Measurements from ENCODE around the gene CRYBB2.
"Not testable (repeated sequence)": the region's sequence is repeated elsewhere in the genome, so short reads cannot be mapped to it uniquely, and the experiment has no call there.

The CRYBB2 gene

GRCh38 chr22:25200967-25201366, 18.5 kb upstream of the CRYBB2 start:
- DNase-seq = no peak

DNA sequence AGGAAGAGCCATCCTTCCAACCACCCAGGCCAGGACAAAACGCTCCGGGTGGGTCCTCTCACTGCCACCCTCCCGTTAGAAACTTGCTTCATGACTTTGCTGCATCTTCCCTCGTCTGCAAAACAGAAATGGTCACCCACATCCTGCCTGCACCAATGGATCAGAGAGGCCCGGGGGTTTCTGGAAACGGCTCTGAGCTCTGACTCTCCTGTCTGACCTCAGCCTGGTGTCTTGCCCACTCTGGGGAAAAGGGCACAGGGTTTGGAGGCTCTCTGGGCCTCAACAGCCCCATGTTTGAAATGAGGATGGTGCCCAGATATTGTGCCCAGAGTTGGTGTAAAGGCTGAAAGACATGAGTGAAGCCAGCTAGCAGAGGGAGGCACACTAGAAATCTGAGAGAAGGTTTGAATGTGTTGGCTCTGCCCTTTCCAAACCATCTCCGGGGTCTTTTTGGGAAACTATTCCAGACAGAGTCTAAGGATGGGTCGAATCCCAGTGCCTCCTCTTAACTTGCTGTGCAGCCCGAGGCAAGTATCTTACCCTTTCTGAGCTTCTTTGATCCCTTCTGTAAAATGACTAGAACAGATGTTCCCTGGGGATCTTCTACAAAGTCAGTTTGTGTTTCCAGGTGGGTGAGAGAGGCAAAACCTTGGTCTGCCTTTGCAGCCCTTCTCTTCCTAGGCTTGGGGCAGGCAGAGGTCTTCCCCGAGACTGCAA, 17.7 kb upstream of the CRYBB2 start:
- DNase-seq = no peak

DNA sequence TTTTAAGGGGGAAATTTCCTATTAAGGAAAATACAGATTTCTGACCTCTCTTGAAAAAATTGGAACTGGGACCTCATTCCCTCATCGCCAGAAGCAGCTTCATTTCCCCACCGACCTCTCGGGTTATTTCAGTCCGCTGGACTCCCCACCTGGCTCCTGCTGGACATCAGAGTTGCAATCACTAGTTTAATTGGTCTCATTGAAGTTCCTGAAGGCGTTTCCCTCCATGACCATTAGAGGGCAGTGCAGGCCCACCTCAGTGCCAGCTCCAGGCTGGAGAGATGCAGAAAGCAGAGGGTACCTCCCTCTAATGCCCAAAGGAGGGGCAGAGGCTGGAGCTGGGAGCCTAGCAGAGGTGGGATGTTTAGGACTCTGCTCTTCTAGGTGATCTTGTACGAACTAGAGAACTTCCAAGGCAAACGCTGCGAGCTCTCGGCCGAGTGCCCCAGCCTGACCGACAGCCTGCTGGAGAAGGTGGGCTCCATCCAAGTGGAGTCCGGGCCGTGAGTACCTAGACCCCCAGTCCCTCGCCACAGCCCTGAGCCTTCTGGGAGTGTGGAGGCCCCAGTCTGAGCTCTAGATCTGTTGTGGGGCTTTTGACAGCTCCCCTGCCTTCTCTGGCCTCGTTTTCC, 17.0 kb upstream of the CRYBB2 start:
- peak; percentile 23 for DNase-seq

DNA sequence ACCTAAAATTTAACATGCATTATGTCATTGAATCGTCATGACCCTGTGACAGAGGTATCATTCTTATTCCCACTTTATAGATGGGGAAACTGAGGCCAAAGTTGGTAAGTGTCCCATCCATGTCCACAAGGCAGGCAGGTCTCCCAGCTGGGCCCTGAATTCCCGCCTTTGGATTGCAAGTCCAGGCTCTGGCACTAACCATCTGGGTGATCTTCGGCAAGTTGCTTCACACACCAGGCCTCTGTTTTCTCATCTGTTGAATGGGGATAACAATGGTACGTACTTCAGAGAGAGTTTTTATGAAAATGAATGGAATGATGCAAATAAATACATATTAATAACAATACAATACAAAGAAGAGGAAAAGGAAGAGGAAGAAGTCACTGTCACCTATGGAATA, 16.4 kb upstream of the CRYBB2 start:
- DNase-seq = no peak

GRCh38 chr22:25204547-25204946, 14.9 kb upstream of the CRYBB2 start:
- not testable (repeated sequence) for DNase-seq

GRCh38 chr22:25205847-25206246, 13.6 kb upstream of the CRYBB2 start:
- DNase-seq = no peak

DNA sequence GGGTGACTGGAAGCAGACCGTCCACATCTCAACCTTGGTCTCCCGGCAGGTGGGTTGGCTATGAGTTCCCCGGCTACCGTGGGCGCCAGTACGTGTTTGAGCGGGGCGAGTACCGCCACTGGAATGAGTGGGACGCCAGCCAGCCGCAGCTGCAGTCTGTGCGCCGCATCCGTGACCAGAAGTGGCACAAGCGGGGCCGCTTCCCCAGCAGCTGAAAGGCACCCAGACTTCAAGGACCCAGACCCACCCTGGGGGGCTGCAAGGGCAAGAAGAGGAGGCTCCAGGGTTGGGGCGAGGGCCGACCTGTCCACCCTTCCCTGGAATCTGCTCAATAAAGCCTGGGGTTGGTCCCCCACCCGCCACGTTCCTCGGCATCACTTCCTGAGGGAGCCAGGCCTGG, 12.4 kb upstream of the CRYBB2 start:
- no peak for DNase-seq

DNA sequence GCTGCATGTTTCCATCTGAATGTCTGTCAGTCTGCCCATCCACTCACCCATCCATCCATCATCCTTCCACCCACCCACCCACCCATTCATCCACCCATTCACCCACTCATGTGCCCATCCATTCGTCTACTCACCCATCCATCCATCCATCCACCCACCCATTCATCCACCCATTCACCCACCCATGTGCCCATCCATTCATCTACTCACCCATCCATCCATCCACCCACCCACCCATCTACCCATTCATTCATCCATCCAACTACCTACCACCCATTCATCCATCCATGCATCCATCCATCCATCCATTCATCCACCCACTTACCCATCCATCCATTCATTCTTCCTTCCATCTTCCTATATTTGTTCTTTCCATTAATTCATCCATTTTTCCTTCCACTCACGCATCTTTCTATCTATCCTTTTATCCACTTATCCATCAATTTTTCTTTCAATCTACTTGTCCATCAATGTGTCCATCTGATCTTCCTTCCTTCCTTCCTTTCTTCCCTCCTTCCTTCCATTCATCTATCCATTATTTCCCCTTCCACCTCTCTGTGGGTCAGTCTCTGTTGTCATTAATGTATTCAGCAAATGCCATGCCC, 11.8 kb upstream of the CRYBB2 start:
- DNase-seq = no peak

DNA sequence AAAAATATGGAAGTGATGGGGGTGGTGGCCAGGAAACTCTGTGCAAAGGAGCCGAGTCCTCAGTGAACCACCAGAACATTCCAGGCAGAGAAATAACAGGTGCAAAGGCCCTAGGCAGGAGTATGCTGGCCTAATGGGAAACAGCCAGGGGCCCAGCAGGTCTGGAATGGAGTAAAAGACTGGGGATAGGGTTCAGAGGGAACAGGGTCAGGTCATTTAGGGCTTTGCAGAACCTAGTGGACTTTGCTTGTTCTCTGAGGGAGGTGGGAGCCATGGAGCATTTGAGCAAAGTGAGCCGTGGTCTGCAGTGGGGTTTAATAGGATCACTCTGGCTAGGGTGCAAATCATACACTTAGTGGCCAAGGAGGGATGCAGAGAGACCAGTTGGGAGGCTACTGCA, 11.1 kb upstream of the CRYBB2 start:
- no peak for DNase-seq

- DNase-seq = no peak
Observed at GRCh38 chr22:25208743-25209505, 10.5 kb upstream of the CRYBB2 start.

DNA sequence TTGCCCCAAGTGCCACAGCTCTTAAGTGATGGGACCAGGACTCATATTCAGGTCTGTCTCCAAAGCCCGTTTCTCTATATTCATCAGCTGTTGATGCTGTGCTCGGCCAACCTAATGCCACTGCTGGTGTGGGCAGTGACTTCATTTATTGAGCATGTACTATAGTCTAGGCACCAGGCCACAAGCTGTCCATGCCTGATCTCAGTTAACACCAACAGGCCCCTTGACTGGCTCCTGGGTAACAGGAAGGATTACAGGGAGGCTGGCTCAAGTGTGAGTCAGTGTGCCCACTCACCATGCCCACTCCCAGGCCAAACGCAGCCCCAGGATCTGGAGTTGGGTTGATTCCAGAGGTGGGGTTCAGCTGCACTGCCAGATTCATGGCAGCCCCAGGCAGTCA, 8.6 kb upstream of the CRYBB2 start:
- DNase-seq = no peak

DNA sequence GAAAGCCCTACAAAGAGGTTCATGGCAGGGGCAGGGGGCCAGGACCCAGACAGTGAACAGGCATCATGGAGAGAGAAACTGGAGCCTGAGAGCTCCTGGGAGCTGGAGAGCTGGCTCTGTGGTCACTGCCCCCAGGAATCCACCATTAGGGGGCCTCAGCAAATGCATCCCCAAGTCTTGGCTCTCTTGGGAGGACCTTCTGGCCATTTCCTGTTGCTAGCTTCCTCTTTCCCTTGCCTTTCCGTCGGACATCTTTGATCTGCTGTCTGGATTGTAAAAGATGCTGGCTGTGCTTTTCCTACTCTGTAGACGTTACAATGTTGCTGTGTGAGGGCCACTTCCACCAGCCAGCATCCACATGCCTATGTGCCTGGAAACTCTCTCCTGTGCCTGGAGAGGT, 7.1 kb upstream of the CRYBB2 start:
- no peak for DNase-seq

- no peak for DNase-seq
Observed at GRCh38 chr22:25213221-25213620, 6.2 kb upstream of the CRYBB2 start.

DNA sequence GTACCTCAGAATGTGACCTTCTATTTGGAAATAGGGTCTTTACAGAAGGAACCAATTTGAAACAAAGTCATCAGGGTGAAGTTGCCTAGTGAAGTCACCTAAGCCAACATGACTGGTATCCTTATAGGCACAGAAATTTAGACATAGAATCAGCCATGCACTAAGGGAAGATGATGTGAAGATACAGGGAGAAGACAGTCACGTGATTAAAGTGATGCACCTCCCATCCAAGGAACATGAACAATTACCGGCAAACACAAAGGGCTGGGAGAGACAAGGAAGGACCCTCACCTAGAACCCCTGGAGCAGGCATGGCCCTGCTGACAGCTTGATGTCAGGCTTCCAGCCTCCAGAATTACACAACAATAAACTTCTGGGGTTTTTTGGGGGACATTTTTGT, 3.2 kb upstream of the CRYBB2 start:
- DNase-seq = no peak

- DNase-seq = no peak
Observed at GRCh38 chr22:25219948-25220442, 556 bp downstream of the CRYBB2 start.

DNA sequence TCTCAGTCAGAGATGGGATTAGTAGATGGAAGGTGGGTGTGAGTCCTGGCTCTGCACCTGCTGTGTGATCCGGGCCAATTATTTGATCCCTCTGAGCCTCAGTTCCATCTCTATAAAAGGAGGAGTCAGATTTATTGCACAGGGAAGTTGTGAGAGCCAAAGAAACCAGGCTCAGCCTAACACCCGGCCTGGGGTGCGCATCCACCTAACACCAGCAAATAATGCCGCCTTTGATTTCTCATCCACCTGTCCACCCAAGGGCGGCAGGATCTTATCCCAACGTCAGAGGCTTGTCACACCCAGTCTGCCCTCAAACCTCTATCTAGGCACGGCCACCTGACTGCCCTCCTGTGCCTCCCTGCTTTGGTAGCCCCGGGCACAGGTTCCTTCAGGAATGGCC, 2.4 kb downstream of the CRYBB2 start:
- no peak for DNase-seq

DNA sequence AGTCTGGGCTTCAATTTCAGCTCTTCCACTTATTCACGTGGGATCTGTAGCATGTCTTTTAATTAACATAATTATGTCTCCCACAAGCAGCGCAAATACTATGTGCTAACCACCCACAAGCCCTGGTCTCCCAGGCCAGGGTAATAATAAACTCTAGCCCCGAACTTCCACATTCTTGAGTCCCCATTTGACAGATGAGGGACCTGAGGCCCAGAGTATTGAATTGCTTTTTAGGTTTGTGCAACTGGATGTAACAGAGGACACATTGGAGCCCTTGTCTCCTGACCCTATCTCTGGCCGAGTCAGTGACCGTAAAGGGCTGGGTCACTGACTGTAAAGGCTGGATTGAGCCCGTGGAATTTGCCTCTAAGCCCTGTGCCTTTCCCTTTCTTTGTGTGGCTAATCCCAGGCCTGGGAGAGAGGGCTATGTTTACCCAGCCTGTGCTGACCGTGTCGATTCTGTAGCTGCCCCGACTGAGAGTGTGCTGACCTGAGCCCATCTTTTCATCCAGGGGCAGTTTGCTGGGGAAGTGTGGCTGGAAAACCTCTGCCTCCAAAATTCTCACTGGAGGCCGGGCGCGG, 3.9 kb downstream of the CRYBB2 start:
- DNase-seq = no peak

- DNase-seq = no peak
Observed at GRCh38 chr22:25228822-25229221, 9.4 kb downstream of the CRYBB2 start.

DNA sequence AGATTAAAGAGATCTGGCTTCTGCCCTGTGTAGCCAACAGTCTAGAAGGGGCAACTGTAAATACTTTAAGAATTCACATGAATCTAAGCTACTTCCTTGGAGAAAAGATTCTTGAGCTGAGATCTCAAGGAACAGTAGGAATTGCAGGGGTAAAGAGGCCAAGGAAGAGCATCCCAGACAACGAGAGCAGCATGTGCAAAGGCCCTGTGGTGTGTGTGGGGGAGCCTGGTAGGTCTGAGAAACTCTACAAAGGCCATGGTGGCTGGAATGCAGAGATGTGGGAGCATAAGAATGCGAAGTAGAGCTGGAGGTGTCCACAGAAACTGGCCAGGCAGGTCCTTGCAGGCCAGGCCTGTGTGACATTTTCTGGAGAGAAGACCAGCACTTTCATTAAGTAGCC, 11.3 kb downstream of the CRYBB2 start:
- DNase-seq = not testable (repeated sequence)

DNA sequence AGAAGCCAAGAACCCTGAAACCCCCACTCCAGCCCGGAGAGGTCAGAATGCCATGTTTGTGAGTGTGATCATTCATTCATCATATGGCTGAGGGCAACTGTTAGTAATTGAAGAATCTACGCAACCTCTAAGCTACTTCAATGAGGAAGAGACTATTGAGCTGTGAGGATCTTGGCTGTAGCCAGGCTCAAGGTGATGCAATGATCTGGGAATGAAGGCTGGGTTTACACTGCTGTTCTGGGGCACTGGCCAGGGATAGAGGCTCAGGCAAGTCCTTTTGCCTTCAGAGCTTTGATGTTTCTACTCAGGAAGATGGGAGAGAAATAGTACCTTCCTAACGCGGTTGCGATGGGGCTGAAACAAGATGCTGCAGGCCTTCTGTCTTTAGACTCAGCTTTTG, 12.9 kb downstream of the CRYBB2 start:
- no peak for DNase-seq

DNA sequence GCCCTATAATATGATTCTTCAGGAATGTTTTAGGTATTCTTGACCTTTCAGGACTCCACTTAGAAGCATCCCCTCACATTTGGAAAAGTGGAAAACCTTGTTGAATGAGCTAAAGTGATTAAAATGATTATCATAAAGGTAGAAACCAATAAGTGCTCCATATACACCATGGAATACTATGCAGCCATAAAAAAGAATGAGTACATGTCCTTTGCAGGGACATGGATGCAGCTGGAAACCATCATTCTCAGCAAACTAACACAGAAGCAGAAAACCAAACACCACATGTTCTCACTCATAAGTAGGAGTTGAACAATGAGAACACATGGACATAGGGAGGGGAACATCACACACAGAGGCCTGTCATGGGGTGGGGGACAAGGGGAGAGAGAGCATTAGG, 14.3 kb downstream of the CRYBB2 start:
- not testable (repeated sequence) for DNase-seq

DNA sequence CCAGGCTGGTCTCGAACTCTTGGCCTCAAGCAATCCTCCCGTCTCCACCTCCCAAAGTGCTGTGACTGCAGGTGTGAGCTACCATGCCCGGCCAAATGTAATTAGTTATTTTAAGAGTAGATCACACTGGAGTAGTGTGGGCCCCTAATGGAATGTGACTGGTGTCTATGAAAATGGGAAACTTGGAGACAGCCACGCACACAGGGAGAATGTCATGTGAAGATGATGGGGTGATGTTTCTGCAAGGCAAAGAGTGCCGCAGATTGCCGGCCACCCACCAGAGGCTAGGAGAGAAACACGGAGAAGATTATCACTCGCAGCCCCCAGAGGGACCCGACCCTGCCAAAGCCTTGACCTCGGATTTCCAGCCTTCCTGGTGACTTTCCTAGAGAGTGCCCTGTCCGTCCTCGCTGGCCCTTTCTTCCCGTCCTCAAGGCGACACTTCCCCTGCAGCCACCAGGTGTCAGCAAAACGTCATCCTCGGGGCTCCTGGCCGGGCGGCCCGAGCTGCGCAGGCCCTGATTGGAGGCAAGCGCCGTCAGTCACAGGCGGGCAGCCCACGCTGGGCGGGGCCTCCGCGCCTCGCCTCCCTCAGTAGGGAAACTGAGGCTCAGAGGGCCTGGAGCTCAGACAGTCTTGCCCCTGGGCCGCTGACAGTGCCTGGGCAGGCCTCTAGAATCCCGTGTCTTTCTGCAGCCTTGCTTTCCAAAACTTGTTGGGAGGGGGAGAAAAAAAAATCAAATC, 16.3 kb downstream of the CRYBB2 start:
- DNase-seq = peak; percentile 6

All from T-helper 9 cell (primary cell).